HFF-Myc (cell line): ENCODE results near the gene DERL3.

Source experiments
- DNase-seq: peaks from one replicate; pipeline ENCODE4 v3.0.0-alpha.2; 2011; ENCODE audit warnings: low read depth; ENCODE audit errors: extremely low read depth
- H3K4me3 ChIP-seq: replicated peaks from 2 replicates; pipeline ENCODE4 v1.5.1; 2011; ENCODE audit warnings: low read depth, mild to moderate bottlenecking, control low read depth, low read length
- CTCF ChIP-seq: IDR thresholded peaks from 2 replicates; pipeline ENCODE4 v1.5.1; 2012; ENCODE audit warnings: mild to moderate bottlenecking, low read depth, low read length, control low read depth; ENCODE audit errors: missing control alignments

Gene DERL3

DNA sequence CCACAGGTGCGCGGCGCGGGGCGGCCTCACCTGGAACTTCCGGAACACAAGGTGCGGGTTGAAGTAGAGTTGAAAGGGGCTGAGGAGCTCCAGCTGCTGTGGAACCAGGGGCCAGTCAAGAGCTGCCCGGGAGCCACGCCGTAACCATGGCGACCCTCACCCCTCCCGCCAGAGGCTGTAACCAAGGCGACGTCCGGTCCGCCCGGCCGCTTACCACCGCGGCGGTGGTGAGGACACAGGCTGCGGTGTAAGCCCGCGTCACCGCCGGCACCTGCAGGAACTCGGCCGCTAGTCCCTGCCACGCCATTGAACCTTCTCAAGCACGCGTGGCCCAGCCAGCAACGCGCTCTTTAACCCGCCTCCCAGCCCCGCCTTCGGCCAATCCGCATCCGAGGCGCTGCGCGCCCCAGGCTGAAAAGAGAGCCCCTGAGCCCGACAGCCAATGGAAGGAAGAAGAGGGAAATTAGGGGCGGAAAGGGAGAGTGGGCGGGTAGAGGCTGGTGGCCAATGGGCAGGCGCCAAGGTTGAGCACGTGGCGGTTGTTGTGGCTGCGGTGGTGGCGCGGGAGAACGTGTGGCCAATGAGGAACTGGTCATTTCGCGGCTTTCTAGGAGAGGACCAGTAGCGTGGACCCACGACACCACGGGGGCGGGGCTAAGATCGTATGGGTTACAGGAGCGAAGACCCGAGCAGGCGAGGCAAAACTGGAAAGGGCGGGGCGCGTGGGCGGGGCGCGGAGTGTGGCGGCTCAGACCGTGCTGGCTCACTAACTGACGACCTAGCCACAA, at the start of gene DERL3:
Gene DERL3 (minus strand): TSS at position 326 of the 788 bp plus-strand sequence. CDS start 19 bp downstream, at position 307.
- DNase-seq, result peak; percentile 86
- H3K4me3 ChIP-seq, result peak within 1 kb of the TSS; percentile 30
- no peak for TF ChIP-seq CTCF

DNA sequence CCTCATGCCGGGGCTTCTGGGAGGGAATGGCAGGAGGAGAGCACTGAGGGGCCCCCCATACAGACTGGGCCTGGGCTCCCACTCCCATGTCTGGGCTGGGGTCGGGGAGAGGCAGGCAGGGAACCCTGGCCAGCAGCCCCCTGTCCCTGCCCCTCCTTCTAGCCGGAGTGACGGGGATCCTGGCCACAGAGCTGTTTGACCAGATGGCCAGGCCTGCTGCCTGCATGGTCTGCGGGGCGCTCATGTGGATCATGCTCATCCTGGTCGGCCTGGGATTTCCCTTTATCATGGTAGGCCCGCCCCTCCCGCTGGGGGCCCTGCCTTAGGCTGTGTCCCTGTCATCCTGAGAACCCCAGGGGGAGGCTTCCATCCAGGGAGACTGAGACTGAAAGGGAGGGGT, 45.3 kb upstream of the DERL3 start:
- H3K4me3 ChIP-seq, result no peak overlapping the region
- TF ChIP-seq CTCF, result no peak
- no peak for DNase-seq

- no peak for TF ChIP-seq CTCF
- no peak for DNase-seq
- H3K4me3 ChIP-seq, result no peak overlapping the region
Measured at GRCh38 chr22:23883658-23884057, 44.9 kb upstream of the DERL3 start.

- DNase-seq, result no peak
- no peak for TF ChIP-seq CTCF
- H3K4me3 ChIP-seq, result no peak overlapping the region
Measured at GRCh38 chr22:23882370-23882769, 43.6 kb upstream of the DERL3 start.

DNA sequence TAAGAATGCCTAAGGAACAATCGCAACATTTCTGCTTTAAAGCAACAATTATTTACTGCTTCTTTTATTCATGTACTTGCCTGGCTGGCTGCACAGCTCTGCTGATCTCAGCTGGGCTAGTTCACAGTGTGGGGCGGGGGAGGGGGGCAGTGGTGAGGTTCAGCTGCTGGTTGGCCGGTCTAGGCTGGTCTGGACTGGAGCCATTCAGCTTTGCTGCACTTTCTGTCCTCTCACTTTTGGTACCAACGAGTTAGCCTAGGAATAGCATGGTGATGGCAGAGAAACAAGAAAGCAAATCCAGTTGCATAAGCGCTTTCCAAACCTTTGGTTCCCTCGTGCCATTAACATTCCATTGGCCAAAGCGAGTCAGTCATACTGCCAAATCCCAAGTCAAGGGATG, 39.4 kb upstream of the DERL3 start:
- H3K4me3 ChIP-seq, result no peak overlapping the region
- DNase-seq, result no peak
- TF ChIP-seq CTCF, result no peak

GRCh38 chr22:23877566-23877965, 38.8 kb upstream of the DERL3 start:
- no peak for TF ChIP-seq CTCF
- H3K4me3 ChIP-seq, result no peak overlapping the region
- DNase-seq, result no peak

- no peak for TF ChIP-seq CTCF
- DNase-seq, result no peak
- H3K4me3 ChIP-seq, result no peak overlapping the region
Measured at GRCh38 chr22:23875801-23876200, 37.0 kb upstream of the DERL3 start.
